ENCODE data around the gene RBM47. TPM values are rescaled to one million over a fixed set of nuclear protein-coding genes. Genes with fewer than 3 reads are reported as not detected.

RBM47 gene
- total and polyA plus RNA-seq, 2 of the 4 experiments (the other 2 are of a cell fraction), result 0.44 to 1.1 TPM

DNA sequence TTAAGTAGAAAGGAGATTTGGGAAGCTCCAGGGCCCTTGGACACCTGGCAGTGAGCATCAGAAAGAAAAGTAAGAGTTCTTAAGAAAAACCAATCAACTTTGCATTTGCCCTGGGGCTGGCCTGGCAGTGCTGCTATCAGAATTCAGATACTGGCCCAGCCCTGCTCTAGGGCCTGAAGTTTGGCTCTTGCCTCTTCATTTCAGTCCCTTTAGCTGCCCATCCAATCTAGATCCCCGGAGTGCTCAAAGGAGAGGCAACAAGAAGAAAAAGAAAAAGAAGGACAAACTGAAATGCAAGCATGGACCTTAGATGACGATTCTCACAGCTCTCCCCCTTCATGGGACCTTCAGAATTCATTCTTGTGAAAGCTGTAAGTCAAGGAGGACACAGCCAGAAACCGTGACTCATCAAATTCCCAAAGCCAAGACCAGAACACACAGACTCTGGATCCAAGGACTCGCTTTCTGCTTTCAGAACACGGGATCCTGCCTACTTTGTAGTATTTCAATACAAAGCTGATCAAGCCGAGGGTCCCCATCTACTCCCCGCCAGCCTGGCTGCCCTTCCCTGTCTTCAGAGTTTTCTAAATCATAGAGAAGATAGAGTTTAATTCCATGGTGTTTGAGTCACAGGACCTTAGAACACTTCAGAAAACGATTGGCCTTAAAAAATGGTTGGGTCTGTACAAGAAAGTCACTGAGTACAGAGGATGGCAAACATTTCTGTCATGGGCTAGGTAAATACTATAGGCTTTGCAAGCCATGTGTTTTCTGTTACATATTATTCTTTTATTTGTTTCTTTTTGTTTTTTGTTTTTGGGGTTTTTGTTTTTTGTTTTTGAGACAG is 103.7 kb downstream of the RBM47 start:
- Histone ChIP-seq H2AFZ (replicated peaks; ENCODE audit: low read length, poor library complexity) (peak overlapping the region; percentile 88), H3K9ac (ENCODE audit: low read depth, low read length) (peak overlapping the region; percentile 28; the same call in 1 of the 2 replicates), H2AK5ac (ENCODE audit: low read depth, low read length) (peak overlapping the region; percentile 70; the same call in 1 of the 2 replicates), H3K14ac (replicated peaks; ENCODE audit: low read depth, low read length) (peak overlapping the region; percentile 77), H3K4me3 (ENCODE audit: insufficient read depth, low read depth, low read length) (no peak overlapping the region), H3K9me1 (ENCODE audit: insufficient read depth, low read length) (peaks cover 5% of the 10 kb centered on the region), H2BK15ac (ENCODE audit: low read depth, low read length) (peak overlapping the region; percentile 49; the same call in 1 of the 3 replicates), H3K9me3 (ENCODE audit: control insufficient read depth, insufficient read depth, low read length) (no peaks in the 10 kb centered on the region), H3K18ac (ENCODE audit: low read depth, low read length) (peak overlapping the region; percentile 75), H3K4me2 (ENCODE audit: low read depth, low read length) (peak overlapping the region; percentile 59), H4K8ac (ENCODE audit: low read depth in 2 of 2, low read length in 2 of 2) (peak overlapping the region in 1 of 2 experiments; percentile 89; a peak in 3 of 4 replicates), H4K5ac (ENCODE audit: low read depth, low read length) (peak overlapping the region; percentile 70; the same call in 1 of the 2 replicates), H3K4ac (ENCODE audit: low read depth, low read length) (peak overlapping the region; percentile 84), H2AK9ac (replicated peaks; ENCODE audit: low read depth, low read length, poor library complexity) (peak overlapping the region; percentile 85), H3K4me1 (ENCODE audit: control insufficient read depth, insufficient read depth, low read length) (peaks cover 11% of the 10 kb centered on the region), H2BK120ac (ENCODE audit: low read depth, low read length) (peak overlapping the region; percentile 93), H4K20me1 (ENCODE audit: insufficient read depth, low read length) (no peaks in the 10 kb centered on the region), H3K23ac (ENCODE audit: low read depth, low read length) (peak overlapping the region; percentile 72), H3K79me1 (ENCODE audit: low read depth in 1 of 2, low read length in 2 of 2) (no peaks in the 10 kb centered on the region), H3K27ac (ENCODE audit: insufficient read depth, low read length) (peak overlapping the region; percentile 63), H3K56ac (ENCODE audit: extremely low read depth, insufficient read depth, low read length) (peak overlapping the region; percentile 80; the same call in 1 of the 2 replicates), H4K91ac (ENCODE audit: insufficient read depth, low read depth, low read length) (peak overlapping the region; percentile 86), H3K36me3 (ENCODE audit: control insufficient read depth, insufficient read depth, low read length) (no peaks in the 10 kb centered on the region), H2BK20ac (ENCODE audit: low read depth, low read length) (peak overlapping the region; percentile 93), H2BK5ac (ENCODE audit: low read depth, low read length, poor library complexity, severe bottlenecking) (peak overlapping the region; percentile 68), H3K27me3 (ENCODE audit: control insufficient read depth, insufficient read depth, low read length) (no peaks in the 10 kb centered on the region)
- dilution Hi-C loops (cut with HindIII; ENCODE audit: low sequenced_read_pairs, unreplicated experiment), result no loop called here
- ATAC-seq (ENCODE audit: low read depth) (peak; percentile 93), DNase-seq (peak; percentile 88)
- intact Hi-C loops (cut with micrococcal nuclease), result no loop called here
- no TSS peak for BruUV-seq (replicated peaks)
- ChIA-PET CTCF (interaction anchor here (0.6 kb wide), 1 partner anchor 12 kb away, joined by 3 read pairs; no protein-coding TSS in a partner anchor), POLR2A (ENCODE audit: unreplicated experiment) (no interaction called here)
- WGBS, 2 experiments (ENCODE audit: extremely low coverage in 2 of 2, insufficient read length in 1 of 2), result 40% methylated on average over 1 of the region's 8 CpGs; no CpG with 5 or more reads in 1 of the 2 experiments
- in situ Hi-C loops (cut with MboI; ENCODE audit: low sequenced_read_pairs), result no loop called here
- peak; percentile 95 for TF ChIP-seq NFE2L2 (IDR thresholded peaks at IDR 0.05; ENCODE audit: low read depth, low read length)
- TF ChIP-seq SMC3 (IDR thresholded peaks at IDR 0.05; ENCODE audit: low read depth, low read length), result no peak
- no peak for TF ChIP-seq ELK1 (IDR thresholded peaks at IDR 0.05; ENCODE audit: borderline replicate concordance, low read depth, low read length)
- no peak for TF ChIP-seq MAZ (IDR thresholded peaks at IDR 0.05; ENCODE audit: borderline replicate concordance, low read depth, low read length)
- TF ChIP-seq FOS (IDR thresholded peaks at IDR 0.05; ENCODE audit: low read depth, low read length), result peak; percentile 68; the same call in 1 of the 2 replicates
- TF ChIP-seq CHD1 (IDR thresholded peaks at IDR 0.05; ENCODE audit: low read depth, low read length), result no peak
- no peak for TF ChIP-seq POLR2A (IDR thresholded peaks at IDR 0.05; ENCODE audit: low read depth, low read length)
- 0 out of 2 replicates have a peak, but pooled peaks have one; percentile 18 for TF ChIP-seq CEBPB (IDR thresholded peaks at IDR 0.05; ENCODE audit: low read depth, low read length)
- TF ChIP-seq, protein P1, sequence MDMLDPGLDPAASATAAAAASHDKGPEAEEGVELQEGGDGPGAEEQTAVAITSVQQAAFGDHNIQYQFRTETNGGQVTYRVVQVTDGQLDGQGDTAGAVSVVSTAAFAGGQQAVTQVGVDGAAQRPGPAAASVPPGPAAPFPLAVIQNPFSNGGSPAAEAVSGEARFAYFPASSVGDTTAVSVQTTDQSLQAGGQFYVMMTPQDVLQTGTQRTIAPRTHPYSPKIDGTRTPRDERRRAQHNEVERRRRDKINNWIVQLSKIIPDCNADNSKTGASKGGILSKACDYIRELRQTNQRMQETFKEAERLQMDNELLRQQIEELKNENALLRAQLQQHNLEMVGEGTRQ (IDR thresholded peaks at IDR 0.05; ENCODE audit: low read depth, low read length), result no peak
- TF ChIP-seq RFX5 (IDR thresholded peaks at IDR 0.05; ENCODE audit: low read depth, low read length), result no peak
- TF ChIP-seq, protein P2, sequence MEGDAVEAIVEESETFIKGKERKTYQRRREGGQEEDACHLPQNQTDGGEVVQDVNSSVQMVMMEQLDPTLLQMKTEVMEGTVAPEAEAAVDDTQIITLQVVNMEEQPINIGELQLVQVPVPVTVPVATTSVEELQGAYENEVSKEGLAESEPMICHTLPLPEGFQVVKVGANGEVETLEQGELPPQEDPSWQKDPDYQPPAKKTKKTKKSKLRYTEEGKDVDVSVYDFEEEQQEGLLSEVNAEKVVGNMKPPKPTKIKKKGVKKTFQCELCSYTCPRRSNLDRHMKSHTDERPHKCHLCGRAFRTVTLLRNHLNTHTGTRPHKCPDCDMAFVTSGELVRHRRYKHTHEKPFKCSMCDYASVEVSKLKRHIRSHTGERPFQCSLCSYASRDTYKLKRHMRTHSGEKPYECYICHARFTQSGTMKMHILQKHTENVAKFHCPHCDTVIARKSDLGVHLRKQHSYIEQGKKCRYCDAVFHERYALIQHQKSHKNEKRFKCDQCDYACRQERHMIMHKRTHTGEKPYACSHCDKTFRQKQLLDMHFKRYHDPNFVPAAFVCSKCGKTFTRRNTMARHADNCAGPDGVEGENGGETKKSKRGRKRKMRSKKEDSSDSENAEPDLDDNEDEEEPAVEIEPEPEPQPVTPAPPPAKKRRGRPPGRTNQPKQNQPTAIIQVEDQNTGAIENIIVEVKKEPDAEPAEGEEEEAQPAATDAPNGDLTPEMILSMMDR (conservative IDR thresholded peaks at IDR 0.05; ENCODE audit: low read depth, low read length), result no peak
- TF ChIP-seq MAFK (IDR thresholded peaks at IDR 0.05; ENCODE audit: low read depth, low read length), result peak; percentile 59
- no peak for TF ChIP-seq BHLHE40 (IDR thresholded peaks at IDR 0.05; ENCODE audit: low read depth, low read length)
